ENCODE data around the gene IQCN.

Gene IQCN

GRCh38 chr19:18284712-18285360 is 10.6 kb upstream of the IQCN start:
- no peak for DNase-seq

- no peak for DNase-seq
These were observed 9.1 kb upstream of the IQCN start for GRCh38 chr19:18283338-18283737.

GRCh38 chr19:18282788-18283141 is 8.5 kb upstream of the IQCN start:
- peak; percentile 37 for DNase-seq

- peak; percentile 47 for DNase-seq
These were observed 8.0 kb upstream of the IQCN start for GRCh38 chr19:18282021-18282787.

- DNase-seq = peak; percentile 98
These were observed 7.1 kb upstream of the IQCN start, which contains the start of gene JUND for GRCh38 chr19:18281082-18282020. Gene JUND (minus strand): TSS chr19:18281622. CDS start chr19:18281484, 138 bp downstream.

GRCh38 chr19:18280247-18281081 is 6.2 kb upstream of the IQCN start:
- DNase-seq = peak; percentile 91

GRCh38 chr19:18279516-18280246 is 5.4 kb upstream of the IQCN start:
- DNase-seq = peak; percentile 98

- DNase-seq = no peak
These were observed 4.9 kb upstream of the IQCN start for GRCh38 chr19:18279266-18279515.

- no peak for DNase-seq
These were observed 4.4 kb upstream of the IQCN start for GRCh38 chr19:18278521-18279265.

GRCh38 chr19:18274781-18275356 is 617 bp upstream of the IQCN start:
- no peak for DNase-seq

GRCh38 chr19:18273561-18274218 is 562 bp downstream of the IQCN start:
- DNase-seq = no peak

- no peak for DNase-seq
These were observed 2.8 kb downstream of the IQCN start for GRCh38 chr19:18271433-18271841.

- DNase-seq = no peak
These were observed 3.9 kb downstream of the IQCN start for GRCh38 chr19:18270326-18270725.

- DNase-seq = no peak
These were observed 5.1 kb downstream of the IQCN start for GRCh38 chr19:18269070-18269723.

- no peak for DNase-seq
These were observed 7.2 kb downstream of the IQCN start for GRCh38 chr19:18266771-18267686.

GRCh38 chr19:18265582-18265981 is 8.7 kb downstream of the IQCN start:
- no peak for DNase-seq

- no peak for DNase-seq
These were observed 9.2 kb downstream of the IQCN start for GRCh38 chr19:18264971-18265540.

GRCh38 chr19:18264137-18264854 is 10.0 kb downstream of the IQCN start:
- DNase-seq = peak; percentile 26

Data from RPMI8226 (cell line).